ENCODE results near the gene TMEM175. TPM values are rescaled to one million over a fixed set of nuclear protein-coding genes. Genes with fewer than 3 reads are reported as not detected.

The TMEM175 gene
- total and polyA plus RNA-seq, 2 of the 13 experiments (the other 11 are each of a cell fraction or from before 2014, with no cell fraction given): 5.1 to 9.9 TPM

DNA sequence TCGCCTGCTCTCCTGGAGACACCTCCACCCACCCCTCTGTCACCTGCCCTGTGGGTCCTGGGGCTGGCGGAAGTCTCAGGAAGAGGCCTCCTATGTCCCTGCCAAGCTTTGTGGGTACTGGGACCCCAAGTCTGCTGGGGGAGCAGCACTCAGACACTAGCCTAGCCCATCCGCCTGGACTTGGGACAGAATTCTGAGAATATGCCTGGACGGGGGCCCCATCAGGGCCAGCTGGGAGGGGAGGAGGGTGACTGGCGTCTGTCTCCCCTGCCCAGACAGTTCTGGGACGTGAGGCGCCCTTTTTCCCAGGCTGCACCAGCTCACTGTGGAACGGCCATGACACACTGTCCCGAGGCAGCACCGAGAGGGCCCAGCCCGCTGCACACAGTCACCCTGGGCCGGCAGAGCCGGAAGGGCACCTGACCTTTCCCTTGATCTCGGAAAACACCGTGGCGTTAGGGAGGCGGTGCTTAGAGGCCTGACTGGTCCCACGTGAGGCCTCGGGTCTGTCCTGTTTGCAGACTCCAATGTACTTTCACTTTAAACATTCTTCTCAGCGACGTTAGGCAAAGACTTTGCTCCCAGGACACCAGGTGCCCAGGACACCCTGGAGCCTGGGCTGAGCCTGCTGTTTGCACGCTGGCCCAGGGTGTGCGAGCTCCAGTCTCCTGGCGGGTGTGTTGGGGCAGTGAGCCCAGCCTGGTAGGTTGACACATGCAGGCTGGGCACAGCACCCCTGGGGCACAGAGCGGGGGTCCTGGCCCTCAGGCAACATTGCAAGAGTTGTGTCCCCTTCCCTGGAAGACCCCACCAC is 60.2 kb downstream of the TMEM175 start (continued):
- TF ChIP-seq, protein P1, sequence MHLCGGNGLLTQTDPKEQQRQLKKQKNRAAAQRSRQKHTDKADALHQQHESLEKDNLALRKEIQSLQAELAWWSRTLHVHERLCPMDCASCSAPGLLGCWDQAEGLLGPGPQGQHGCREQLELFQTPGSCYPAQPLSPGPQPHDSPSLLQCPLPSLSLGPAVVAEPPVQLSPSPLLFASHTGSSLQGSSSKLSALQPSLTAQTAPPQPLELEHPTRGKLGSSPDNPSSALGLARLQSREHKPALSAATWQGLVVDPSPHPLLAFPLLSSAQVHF (CRISPR knock-in tag; IDR thresholded peaks at IDR 0.05): no peak
- peak; percentile 91 for TF ChIP-seq RBFOX2 (IDR thresholded peaks at IDR 0.05; ENCODE audit: low read depth, low read length)
- TF ChIP-seq, protein P2, sequence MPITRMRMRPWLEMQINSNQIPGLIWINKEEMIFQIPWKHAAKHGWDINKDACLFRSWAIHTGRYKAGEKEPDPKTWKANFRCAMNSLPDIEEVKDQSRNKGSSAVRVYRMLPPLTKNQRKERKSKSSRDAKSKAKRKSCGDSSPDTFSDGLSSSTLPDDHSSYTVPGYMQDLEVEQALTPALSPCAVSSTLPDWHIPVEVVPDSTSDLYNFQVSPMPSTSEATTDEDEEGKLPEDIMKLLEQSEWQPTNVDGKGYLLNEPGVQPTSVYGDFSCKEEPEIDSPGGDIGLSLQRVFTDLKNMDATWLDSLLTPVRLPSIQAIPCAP (CRISPR knock-in tag; IDR thresholded peaks at IDR 0.05; ENCODE audit: low read depth): peak; percentile 41; the same call in 1 of the 2 replicates
- TF ChIP-seq NONO (IDR thresholded peaks at IDR 0.05): no peak
- peak; percentile 68 for TF ChIP-seq NONO (CRISPR knock-in tag; conservative IDR thresholded peaks at IDR 0.05)
- TF ChIP-seq GTF2F1 (IDR thresholded peaks at IDR 0.05; ENCODE audit: low read length): 0 out of 2 replicates have a peak, but pooled peaks have one; percentile 75
- TF ChIP-seq HDAC6 (IDR thresholded peaks at IDR 0.05; ENCODE audit: low read depth, low read length): no peak
- 0 out of 2 replicates have a peak, but pooled peaks have one; percentile 5 for TF ChIP-seq FOXC1 (CRISPR knock-in tag; IDR thresholded peaks at IDR 0.05; ENCODE audit: borderline replicate concordance)
- no peak; the same call in 1 of the 2 replicates for TF ChIP-seq KDM5A (IDR thresholded peaks at IDR 0.05; ENCODE audit: borderline replicate concordance, low read length)
- TF ChIP-seq EED (CRISPR knock-in tag; IDR thresholded peaks at IDR 0.05): no peak
- TF ChIP-seq, protein P3, sequence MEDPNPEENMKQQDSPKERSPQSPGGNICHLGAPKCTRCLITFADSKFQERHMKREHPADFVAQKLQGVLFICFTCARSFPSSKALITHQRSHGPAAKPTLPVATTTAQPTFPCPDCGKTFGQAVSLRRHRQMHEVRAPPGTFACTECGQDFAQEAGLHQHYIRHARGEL (CRISPR knock-in tag; IDR thresholded peaks at IDR 0.05): no peak
- no peak for TF ChIP-seq ZNF672 (CRISPR knock-in tag; IDR thresholded peaks at IDR 0.05)
- peak; percentile 72 for TF ChIP-seq SKI (IDR thresholded peaks at IDR 0.05; ENCODE audit: partially characterized antibody)
- TF ChIP-seq, protein P4, sequence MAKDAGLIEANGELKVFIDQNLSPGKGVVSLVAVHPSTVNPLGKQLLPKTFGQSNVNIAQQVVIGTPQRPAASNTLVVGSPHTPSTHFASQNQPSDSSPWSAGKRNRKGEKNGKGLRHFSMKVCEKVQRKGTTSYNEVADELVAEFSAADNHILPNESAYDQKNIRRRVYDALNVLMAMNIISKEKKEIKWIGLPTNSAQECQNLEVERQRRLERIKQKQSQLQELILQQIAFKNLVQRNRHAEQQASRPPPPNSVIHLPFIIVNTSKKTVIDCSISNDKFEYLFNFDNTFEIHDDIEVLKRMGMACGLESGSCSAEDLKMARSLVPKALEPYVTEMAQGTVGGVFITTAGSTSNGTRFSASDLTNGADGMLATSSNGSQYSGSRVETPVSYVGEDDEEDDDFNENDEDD (CRISPR knock-in tag; IDR thresholded peaks at IDR 0.05; ENCODE audit: borderline replicate concordance): peak; percentile 50; the same call in 1 of the 2 replicates
- peak; percentile 21 for TF ChIP-seq MED8 (CRISPR knock-in tag; IDR thresholded peaks at IDR 0.05; ENCODE audit: insufficient replicate concordance)
- 0 out of 2 replicates have a peak, but pooled peaks have one; percentile 44 for TF ChIP-seq ZNF713 (CRISPR knock-in tag; IDR thresholded peaks at IDR 0.05)
- peak; percentile 34 for TF ChIP-seq CBX1 (IDR thresholded peaks at IDR 0.05; ENCODE audit: low read depth)
- TF ChIP-seq ZNF484 (CRISPR knock-in tag; IDR thresholded peaks at IDR 0.05; ENCODE audit: borderline replicate concordance, low read depth): no peak
- TF ChIP-seq ERF (CRISPR knock-in tag; IDR thresholded peaks at IDR 0.05): peak; percentile 82
- TF ChIP-seq, protein P5, sequence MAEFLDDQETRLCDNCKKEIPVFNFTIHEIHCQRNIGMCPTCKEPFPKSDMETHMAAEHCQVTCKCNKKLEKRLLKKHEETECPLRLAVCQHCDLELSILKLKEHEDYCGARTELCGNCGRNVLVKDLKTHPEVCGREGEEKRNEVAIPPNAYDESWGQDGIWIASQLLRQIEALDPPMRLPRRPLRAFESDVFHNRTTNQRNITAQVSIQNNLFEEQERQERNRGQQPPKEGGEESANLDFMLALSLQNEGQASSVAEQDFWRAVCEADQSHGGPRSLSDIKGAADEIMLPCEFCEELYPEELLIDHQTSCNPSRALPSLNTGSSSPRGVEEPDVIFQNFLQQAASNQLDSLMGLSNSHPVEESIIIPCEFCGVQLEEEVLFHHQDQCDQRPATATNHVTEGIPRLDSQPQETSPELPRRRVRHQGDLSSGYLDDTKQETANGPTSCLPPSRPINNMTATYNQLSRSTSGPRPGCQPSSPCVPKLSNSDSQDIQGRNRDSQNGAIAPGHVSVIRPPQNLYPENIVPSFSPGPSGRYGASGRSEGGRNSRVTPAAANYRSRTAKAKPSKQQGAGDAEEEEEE (CRISPR knock-in tag; IDR thresholded peaks at IDR 0.05; ENCODE audit: borderline replicate concordance): no peak
- TF ChIP-seq, protein P6, sequence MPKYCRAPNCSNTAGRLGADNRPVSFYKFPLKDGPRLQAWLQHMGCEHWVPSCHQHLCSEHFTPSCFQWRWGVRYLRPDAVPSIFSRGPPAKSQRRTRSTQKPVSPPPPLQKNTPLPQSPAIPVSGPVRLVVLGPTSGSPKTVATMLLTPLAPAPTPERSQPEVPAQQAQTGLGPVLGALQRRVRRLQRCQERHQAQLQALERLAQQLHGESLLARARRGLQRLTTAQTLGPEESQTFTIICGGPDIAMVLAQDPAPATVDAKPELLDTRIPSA (CRISPR knock-in tag; IDR thresholded peaks at IDR 0.05; ENCODE audit: borderline replicate concordance): no peak

All from HepG2 (cell line).